WTC11 (cell line): ENCODE data around the gene VSNL1.

ENCODE experiments used
- ETV6 ChIP-seq: sonication (generic); formaldehyde crosslinking; IDR thresholded peaks from 2 replicates; pipeline ENCODE4 v1.8.1; 2022; ENCODE audit warnings: mild to moderate bottlenecking, missing genetic modification reagents
- HMGA2 ChIP-seq: fragments of 250-450 bp; sonication (Bioruptor Pico); IDR thresholded peaks from 2 replicates; pipeline ENCODE4 v1.4.0; 2021; ENCODE audit warnings: mild to moderate bottlenecking, moderate library complexity
- JUN ChIP-seq: sonication (generic); formaldehyde crosslinking; IDR thresholded peaks from 2 replicates; pipeline ENCODE4 v1.8.0; 2023; ENCODE audit warnings: mild to moderate bottlenecking, missing genetic modification reagents
- NFE2L1 ChIP-seq: sonication (generic); formaldehyde crosslinking; IDR thresholded peaks from 2 replicates; pipeline ENCODE4 v1.8.1; 2023; ENCODE audit warnings: missing genetic modification reagents
- SOX15 ChIP-seq: fragments of 250-450 bp; sonication (Bioruptor Pico); IDR thresholded peaks from 2 replicates; pipeline ENCODE4 v1.9.0; 2021; ENCODE audit warnings: mild to moderate bottlenecking
- SP1 ChIP-seq: sonication (generic); formaldehyde crosslinking; conservative IDR thresholded peaks from 2 replicates; pipeline ENCODE4 v1.8.1; 2022; ENCODE audit warnings: missing genetic modification reagents
- TEAD1 ChIP-seq: sonication (generic); formaldehyde crosslinking; IDR thresholded peaks from 2 replicates; pipeline ENCODE4 v1.8.0; 2022; ENCODE audit warnings: mild to moderate bottlenecking, missing genetic modification reagents
- TEAD4 ChIP-seq: sonication (generic); formaldehyde crosslinking; IDR thresholded peaks from 2 replicates; pipeline ENCODE4 v1.8.0; 2022; ENCODE audit warnings: mild to moderate bottlenecking, missing genetic modification reagents
- TP53 ChIP-seq: sonication (generic); formaldehyde crosslinking; IDR thresholded peaks from 2 replicates; pipeline ENCODE4 v1.8.1; 2023; ENCODE audit warnings: mild to moderate bottlenecking, missing genetic modification reagents
- ZNF317 ChIP-seq: sonication (generic); formaldehyde crosslinking; IDR thresholded peaks from 2 replicates; pipeline ENCODE4 v1.8.1; 2023; ENCODE audit warnings: low read depth, mild to moderate bottlenecking, moderate library complexity, missing genetic modification reagents, borderline replicate concordance
- TF ChIP-seq, protein P1 (sequence below): fragments of 200-600 bp; IDR thresholded peaks from 2 replicates; pipeline ENCODE4 v1.8.0; 2022; ENCODE audit warnings: antibody characterized with exemption
- TF ChIP-seq, protein P2 (sequence below): sonication (generic); formaldehyde crosslinking; IDR thresholded peaks from 2 replicates; pipeline ENCODE4 v1.8.0; 2022; ENCODE audit warnings: mild to moderate bottlenecking, missing genetic modification reagents
- TF ChIP-seq, protein P3 (sequence below): sonication (generic); formaldehyde crosslinking; IDR thresholded peaks from 2 replicates; pipeline ENCODE4 v1.8.0; 2022; ENCODE audit warnings: mild to moderate bottlenecking, missing genetic modification reagents
- TF ChIP-seq, protein P4 (sequence below): sonication (generic); formaldehyde crosslinking; IDR thresholded peaks from 2 replicates; pipeline ENCODE4 v1.8.1; 2023; ENCODE audit warnings: mild to moderate bottlenecking, missing genetic modification reagents, moderate library complexity

DNA sequence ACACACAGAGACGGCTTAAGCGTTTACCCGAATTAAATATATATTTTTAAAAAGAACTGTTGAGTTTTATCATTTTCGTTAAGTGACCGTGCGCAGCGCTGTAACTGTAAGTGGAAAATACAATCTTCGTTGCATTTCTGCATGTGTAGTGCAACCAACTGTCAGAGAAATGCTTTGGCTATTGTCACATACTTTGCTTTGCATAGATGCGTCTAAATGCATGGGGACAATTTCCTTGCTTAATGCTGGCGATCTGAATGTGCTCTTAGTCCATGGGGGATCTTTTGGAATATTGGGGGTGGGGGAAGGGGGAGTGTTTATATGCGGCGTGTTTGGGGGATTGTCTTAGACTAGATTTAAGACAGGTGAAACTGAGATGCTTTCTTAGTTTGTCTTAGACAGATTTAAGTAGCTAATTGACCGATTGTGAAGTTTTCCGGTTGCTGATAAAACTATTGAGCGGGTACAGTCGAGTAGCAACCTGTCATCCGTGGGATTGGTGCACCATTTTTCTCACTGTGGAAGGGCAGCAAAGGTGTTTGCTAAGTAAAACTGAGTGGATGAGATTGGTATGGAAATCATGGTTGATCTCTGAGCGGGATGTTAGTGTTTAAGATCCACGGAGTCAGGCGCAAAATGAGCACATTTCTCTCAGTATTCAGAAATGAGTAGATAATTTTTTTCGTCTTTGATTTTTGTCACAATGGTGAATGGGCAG, 476 bp downstream of the VSNL1 start:
- TF ChIP-seq, protein P1, sequence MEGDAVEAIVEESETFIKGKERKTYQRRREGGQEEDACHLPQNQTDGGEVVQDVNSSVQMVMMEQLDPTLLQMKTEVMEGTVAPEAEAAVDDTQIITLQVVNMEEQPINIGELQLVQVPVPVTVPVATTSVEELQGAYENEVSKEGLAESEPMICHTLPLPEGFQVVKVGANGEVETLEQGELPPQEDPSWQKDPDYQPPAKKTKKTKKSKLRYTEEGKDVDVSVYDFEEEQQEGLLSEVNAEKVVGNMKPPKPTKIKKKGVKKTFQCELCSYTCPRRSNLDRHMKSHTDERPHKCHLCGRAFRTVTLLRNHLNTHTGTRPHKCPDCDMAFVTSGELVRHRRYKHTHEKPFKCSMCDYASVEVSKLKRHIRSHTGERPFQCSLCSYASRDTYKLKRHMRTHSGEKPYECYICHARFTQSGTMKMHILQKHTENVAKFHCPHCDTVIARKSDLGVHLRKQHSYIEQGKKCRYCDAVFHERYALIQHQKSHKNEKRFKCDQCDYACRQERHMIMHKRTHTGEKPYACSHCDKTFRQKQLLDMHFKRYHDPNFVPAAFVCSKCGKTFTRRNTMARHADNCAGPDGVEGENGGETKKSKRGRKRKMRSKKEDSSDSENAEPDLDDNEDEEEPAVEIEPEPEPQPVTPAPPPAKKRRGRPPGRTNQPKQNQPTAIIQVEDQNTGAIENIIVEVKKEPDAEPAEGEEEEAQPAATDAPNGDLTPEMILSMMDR, result no peak
- TF ChIP-seq, protein P2, sequence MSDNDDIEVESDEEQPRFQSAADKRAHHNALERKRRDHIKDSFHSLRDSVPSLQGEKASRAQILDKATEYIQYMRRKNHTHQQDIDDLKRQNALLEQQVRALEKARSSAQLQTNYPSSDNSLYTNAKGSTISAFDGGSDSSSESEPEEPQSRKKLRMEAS (CRISPR knock-in tag), result no peak
- TF ChIP-seq ZNF317 (no peak), TP53 (CRISPR knock-in tag) (no peak), SOX15 (no peak), TEAD1 (no peak), NFE2L1 (CRISPR knock-in tag) (no peak), JUN (CRISPR knock-in tag) (no peak), HMGA2 (CRISPR knock-in tag) (no peak), TEAD4 (CRISPR knock-in tag) (no peak), ETV6 (CRISPR knock-in tag) (no peak), SP1 (no peak)
- TF ChIP-seq, protein P3, sequence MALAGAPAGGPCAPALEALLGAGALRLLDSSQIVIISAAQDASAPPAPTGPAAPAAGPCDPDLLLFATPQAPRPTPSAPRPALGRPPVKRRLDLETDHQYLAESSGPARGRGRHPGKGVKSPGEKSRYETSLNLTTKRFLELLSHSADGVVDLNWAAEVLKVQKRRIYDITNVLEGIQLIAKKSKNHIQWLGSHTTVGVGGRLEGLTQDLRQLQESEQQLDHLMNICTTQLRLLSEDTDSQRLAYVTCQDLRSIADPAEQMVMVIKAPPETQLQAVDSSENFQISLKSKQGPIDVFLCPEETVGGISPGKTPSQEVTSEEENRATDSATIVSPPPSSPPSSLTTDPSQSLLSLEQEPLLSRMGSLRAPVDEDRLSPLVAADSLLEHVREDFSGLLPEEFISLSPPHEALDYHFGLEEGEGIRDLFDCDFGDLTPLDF (CRISPR knock-in tag), result no peak
- TF ChIP-seq, protein P4, sequence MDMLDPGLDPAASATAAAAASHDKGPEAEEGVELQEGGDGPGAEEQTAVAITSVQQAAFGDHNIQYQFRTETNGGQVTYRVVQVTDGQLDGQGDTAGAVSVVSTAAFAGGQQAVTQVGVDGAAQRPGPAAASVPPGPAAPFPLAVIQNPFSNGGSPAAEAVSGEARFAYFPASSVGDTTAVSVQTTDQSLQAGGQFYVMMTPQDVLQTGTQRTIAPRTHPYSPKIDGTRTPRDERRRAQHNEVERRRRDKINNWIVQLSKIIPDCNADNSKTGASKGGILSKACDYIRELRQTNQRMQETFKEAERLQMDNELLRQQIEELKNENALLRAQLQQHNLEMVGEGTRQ (CRISPR knock-in tag), result no peak
